CD14-positive monocyte (primary cell): Measurements from ENCODE around the gene WAC. TPM values are rescaled to one million over a fixed set of nuclear protein-coding genes. Genes with fewer than 3 reads are reported as not detected.

Experiments used
- DNase-seq, 3 donors: peaks; one replicate each; pipeline ENCODE4 v3.0.0-alpha.2; 2011 to 2022
- H2AFZ ChIP-seq: 2 replicates; pipeline ENCODE4 v1.6.0; 2012; ENCODE audit warnings: mild to moderate bottlenecking, low read depth, low read length, inconsistent platforms; ENCODE audit not compliant: insufficient read depth, poor library complexity, severe bottlenecking
- H3K27ac ChIP-seq, 2 donors: 1 replicate in 1 of 2; 2 replicates in 1 of 2; pipeline ENCODE4 v1.5.1; 2012 to 2013; ENCODE audit warnings: low read length in 2 of 2, control low read depth in 1 of 2, inconsistent platforms in 1 of 2, low read depth in 1 of 2, mild to moderate bottlenecking in 1 of 2
- H3K27me3 ChIP-seq, 2 donors: one replicate each; pipeline versions ENCODE4 v1.6.0 to v1.6.1; 2011 to 2013; ENCODE audit warnings: low read length in 2 of 2; ENCODE audit not compliant: control insufficient read depth in 2 of 2, insufficient read depth in 2 of 2
- H3K36me3 ChIP-seq, 2 donors: replicated peaks in 1 of 2; 1 replicate in 1 of 2; 2 replicates in 1 of 2; pipeline versions ENCODE4 v1.5.1 to v1.6.1; 2012 to 2013; ENCODE audit warnings: low read length in 2 of 2, control low read depth in 1 of 2, inconsistent platforms in 1 of 2, mild to moderate bottlenecking in 1 of 2; ENCODE audit not compliant: insufficient read depth in 2 of 2, control insufficient read depth in 1 of 2
- H3K4me1 ChIP-seq, 2 donors: 1 replicate in 1 of 2; 2 replicates in 1 of 2; pipeline versions ENCODE4 v1.5.1 to v1.6.1; 2012 to 2013; ENCODE audit warnings: low read length in 2 of 2, control low read depth in 1 of 2, inconsistent platforms in 1 of 2, mild to moderate bottlenecking in 1 of 2, moderate library complexity in 1 of 2; ENCODE audit not compliant: insufficient read depth in 2 of 2, control insufficient read depth in 1 of 2
- H3K4me2 ChIP-seq: replicated peaks from 2 replicates; pipeline ENCODE3; 2012; ENCODE audit warnings: low read length, moderate library complexity, mild to moderate bottlenecking; ENCODE audit not compliant: poor library complexity, severe bottlenecking; ENCODE audit errors: extremely low read depth
- H3K4me3 ChIP-seq, 3 experiments: fragments of 200-600 bp in 1 of 3; sonication (generic) in 1 of 3; replicated peaks in 1 of 3; 1 replicate in 2 of 3; 2 replicates in 1 of 3; pipeline ENCODE4 v1.5.1; 2011 to 2013; ENCODE audit warnings: low read length in 3 of 3, mild to moderate bottlenecking in 3 of 3, control low read depth in 2 of 3, low read depth in 2 of 3, inconsistent platforms in 1 of 3, moderate library complexity in 1 of 3
- H3K79me2 ChIP-seq: 2 replicates; pipeline ENCODE4 v1.6.0; 2012; ENCODE audit warnings: mild to moderate bottlenecking, control low read depth, inconsistent platforms, low read length, moderate library complexity; ENCODE audit not compliant: insufficient read depth
- H3K9ac ChIP-seq: 2 replicates; pipeline ENCODE4 v1.6.0; 2017; ENCODE audit warnings: low read length, mild to moderate bottlenecking; ENCODE audit not compliant: insufficient read depth, poor library complexity, severe bottlenecking
- H3K9me3 ChIP-seq, 2 donors: replicated peaks in 1 of 2; 1 replicate in 1 of 2; 2 replicates in 1 of 2; pipeline versions ENCODE4 v1.5.1 to v1.6.1; 2012 to 2013; ENCODE audit warnings: low read length in 2 of 2, control low read depth in 1 of 2; ENCODE audit not compliant: control insufficient read depth in 1 of 2, insufficient read depth in 1 of 2
- H4K20me1 ChIP-seq: 2 replicates; pipeline ENCODE4 v1.6.0; 2012; ENCODE audit warnings: mild to moderate bottlenecking, low read length, control low read depth, moderate library complexity; ENCODE audit not compliant: insufficient read depth
- H3K27ac Mint-ChIP-seq, 7 donors: one replicate each; pipeline ENCODE4 v1.8.0; 2020; ENCODE audit warnings: mild to moderate bottlenecking in 7 of 7, mixed read lengths in 7 of 7, moderate library complexity in 6 of 7, inconsistent platforms in 2 of 7
- H3K27me3 Mint-ChIP-seq, 3 donors: one replicate each; pipeline ENCODE4 v1.8.0; 2021 to 2022; ENCODE audit warnings: low read depth in 3 of 3, mild to moderate bottlenecking in 3 of 3, mixed read lengths in 3 of 3, moderate library complexity in 3 of 3, inconsistent platforms in 1 of 3
- H3K36me3 Mint-ChIP-seq, 2 donors: one replicate each; pipeline ENCODE4 v1.8.0; 2020; ENCODE audit warnings: mixed read lengths in 2 of 2, inconsistent platforms in 1 of 2, mild to moderate bottlenecking in 1 of 2
- H3K4me1 Mint-ChIP-seq: one replicate; pipeline ENCODE4 v1.8.0; 2020; ENCODE audit warnings: mild to moderate bottlenecking, mixed read lengths
- H3K4me3 Mint-ChIP-seq, 2 donors: one replicate each; pipeline ENCODE4 v1.8.0; 2020; ENCODE audit warnings: mild to moderate bottlenecking in 2 of 2, mixed read lengths in 2 of 2, moderate library complexity in 1 of 2
- H3K9me3 Mint-ChIP-seq, 7 donors: one replicate each; pipeline ENCODE4 v1.8.0; 2020 to 2022; ENCODE audit warnings: mixed read lengths in 7 of 7, mild to moderate bottlenecking in 6 of 7, moderate library complexity in 6 of 7, inconsistent platforms in 2 of 7
- CTCF ChIP-seq: fragments of 200-600 bp; IDR thresholded peaks from one replicate; pipeline ENCODE4 v1.8.0; 2022; ENCODE audit warnings: antibody characterized with exemption, mild to moderate bottlenecking
- WGBS: methylation state at CpG from one replicate; pipeline ENCODE4 v1.1.5; 2013; ENCODE audit warnings: missing lambda C conversion rate; ENCODE audit not compliant: insufficient coverage; 5-methylcytosine and 5-hydroxymethylcytosine counted together
- intact Hi-C, 2 donors: fragments of 100-400 bp; cut with micrococcal nuclease; formaldehyde crosslinking; loops; one replicate each; pipeline versions ENCODE4 v1.15.0 to v1.15.1; 2023
- polyA plus RNA-seq, 3 donors: library from polyadenylated mRNA; depleted of rRNA in 1 of 3; unstranded in 2 of 3; stranded (reverse) in 1 of 3; fragments of 300-500 nt in 2 of 3; fragments of >200 nt in 1 of 3; fragmentation: Illumina TruSeq in 2 of 3; gene quantifications; 1 replicate in 2 of 3; 2 replicates in 1 of 3; pipeline ENCODE4 v1.2.3, GENCODE V29; 2012 to 2021

Gene WAC
- polyA plus RNA-seq, 3 donors = 46.7 to 80.8 (median 67.9) TPM

GRCh38 chr10:28638392-28638791 is 105.5 kb downstream of the WAC start:
- Histone ChIP-seq H3K4me2 (no peak overlapping the region), H3K36me3 (no peaks in the 10 kb centered on the region), H3K9me3 (no peaks in the 10 kb centered on the region), H3K27me3 (no peaks in the 10 kb centered on the region), H2AFZ (no peak overlapping the region), H3K79me2 (no peaks in the 10 kb centered on the region), H3K4me1 (no peaks in the 10 kb centered on the region), H3K9ac (no peak overlapping the region), H3K27ac (no peak overlapping the region), H3K4me3 (no peak overlapping the region), H4K20me1 (no peaks in the 10 kb centered on the region)
- intact Hi-C loops = no loop called here
- no peaks in the 10 kb centered on the region for H3K4me1 Mint-ChIP-seq
- no peaks in the 10 kb centered on the region for H3K36me3 Mint-ChIP-seq
- H3K27ac Mint-ChIP-seq = no peak overlapping the region
- DNase-seq = no peak
- H3K27me3 Mint-ChIP-seq = peaks cover 2 to 14% (median 14%) of the 10 kb centered on the region in 3 donors
- TF ChIP-seq CTCF = no peak
- H3K9me3 Mint-ChIP-seq = peaks cover 0 to 10% (median 1%) of the 10 kb centered on the region in 7 donors
- no peak overlapping the region for H3K4me3 Mint-ChIP-seq

GRCh38 chr10:28640551-28640950 is 107.6 kb downstream of the WAC start:
- Histone ChIP-seq H2AFZ (no peak overlapping the region), H3K4me3 (no peak overlapping the region), H3K4me2 (no peak overlapping the region), H3K9ac (no peak overlapping the region), H3K9me3 (no peaks in the 10 kb centered on the region), H4K20me1 (no peaks in the 10 kb centered on the region), H3K79me2 (no peaks in the 10 kb centered on the region), H3K27me3 (no peaks in the 10 kb centered on the region), H3K27ac (no peak overlapping the region), H3K4me1 (no peaks in the 10 kb centered on the region), H3K36me3 (no peaks in the 10 kb centered on the region)
- DNase-seq = no peak
- no peaks in the 10 kb centered on the region for H3K4me1 Mint-ChIP-seq
- peaks cover 0 to 10% (median 1%) of the 10 kb centered on the region in 7 donors for H3K9me3 Mint-ChIP-seq
- 100% methylated on average over 1 of the region's 2 CpGs for WGBS
- H3K27ac Mint-ChIP-seq = no peak overlapping the region
- peaks cover 3 to 14% (median 12%) of the 10 kb centered on the region in 3 donors for H3K27me3 Mint-ChIP-seq
- no peaks in the 10 kb centered on the region for H3K36me3 Mint-ChIP-seq
- no peak overlapping the region for H3K4me3 Mint-ChIP-seq
- intact Hi-C loops = no loop called here
- TF ChIP-seq CTCF = no peak
